Large intestine (tissue), 3 donors: Measurements from ENCODE around the gene ESYT3. TPM values are rescaled to one million over a fixed set of nuclear protein-coding genes. Genes with fewer than 3 reads are reported as not detected.

Experiments used
- DNase-seq, 2 donors: peaks; one replicate each; pipeline versions ENCODE4 v3.0.0 to v3.0.0-alpha.2; 2013
- H3K27ac ChIP-seq: one replicate; pipeline ENCODE4 v1.5.1; 2013; ENCODE audit warnings: low read length
- H3K27me3 ChIP-seq: 2 replicates; pipeline ENCODE4 v1.6.1; 2013; ENCODE audit warnings: low read length; ENCODE audit not compliant: control insufficient read depth, insufficient read depth
- H3K36me3 ChIP-seq: 2 replicates; pipeline ENCODE4 v1.6.1; 2013; ENCODE audit warnings: low read length; ENCODE audit not compliant: control insufficient read depth, insufficient read depth
- H3K4me1 ChIP-seq: one replicate; pipeline ENCODE4 v1.6.1; 2013; ENCODE audit warnings: low read length; ENCODE audit not compliant: control insufficient read depth, insufficient read depth
- H3K4me3 ChIP-seq: one replicate; pipeline ENCODE4 v1.5.1; 2013; ENCODE audit warnings: low read length
- H3K9me3 ChIP-seq: one replicate; pipeline ENCODE4 v1.6.1; 2013; ENCODE audit warnings: mild to moderate bottlenecking, low read depth, low read length, moderate library complexity; ENCODE audit not compliant: control insufficient read depth
- WGBS: methylation state at CpG from one replicate; pipeline ENCODE4 v1.1.5; 2013; ENCODE audit warnings: low lambda C conversion rate; ENCODE audit not compliant: insufficient coverage; 5-methylcytosine and 5-hydroxymethylcytosine counted together
- polyA plus RNA-seq: library from polyadenylated mRNA; unstranded; fragments of 120-200 nt; gene quantifications from one replicate; pipeline ENCODE4 v1.2.1, GENCODE V29; 2013

ESYT3 gene
- polyA plus RNA-seq, 1 donor, result 1.8 TPM

DNA sequence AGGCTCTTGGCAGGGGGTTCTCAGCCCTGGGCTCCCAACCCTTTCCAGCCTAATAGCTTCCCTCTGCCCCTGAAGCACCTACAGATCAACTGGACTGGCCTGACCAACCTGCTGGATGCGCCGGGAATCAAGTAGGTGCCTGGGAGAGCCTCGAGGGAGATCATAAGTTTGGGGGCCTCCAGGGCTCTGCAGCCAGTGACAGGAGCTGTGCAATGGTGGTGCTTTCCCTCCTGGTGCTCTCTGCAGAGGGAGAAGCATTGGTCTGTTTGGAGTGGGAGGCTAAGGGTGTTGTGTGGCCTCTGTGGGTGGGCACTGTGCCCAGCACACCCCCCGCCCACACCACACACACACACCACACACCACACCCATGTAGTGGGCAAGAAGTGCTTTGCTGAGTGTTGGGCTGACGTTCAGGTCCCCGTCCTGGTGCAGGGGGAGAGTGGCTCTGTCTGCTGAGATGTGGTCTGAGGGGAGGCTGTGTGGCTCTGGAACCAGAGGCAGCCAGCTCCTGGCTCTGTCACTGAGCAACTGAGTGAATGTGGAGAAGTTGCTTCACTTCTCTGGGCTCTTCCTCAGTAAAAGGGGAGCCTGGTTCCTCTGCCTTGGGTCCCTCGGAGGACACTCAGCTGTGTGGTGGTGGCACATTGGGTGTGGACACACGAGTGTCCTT lies 26.3 kb downstream of the ESYT3 start:
- Histone ChIP-seq H3K36me3 (no peaks in the 10 kb centered on the region), H3K27me3 (no peaks in the 10 kb centered on the region), H3K4me1 (peaks cover 3% of the 10 kb centered on the region), H3K9me3 (no peaks in the 10 kb centered on the region), H3K27ac (no peak overlapping the region), H3K4me3 (no peak overlapping the region)
- no CpG with 5 or more reads among the region's 8 CpGs for WGBS
- no peak for DNase-seq

DNA sequence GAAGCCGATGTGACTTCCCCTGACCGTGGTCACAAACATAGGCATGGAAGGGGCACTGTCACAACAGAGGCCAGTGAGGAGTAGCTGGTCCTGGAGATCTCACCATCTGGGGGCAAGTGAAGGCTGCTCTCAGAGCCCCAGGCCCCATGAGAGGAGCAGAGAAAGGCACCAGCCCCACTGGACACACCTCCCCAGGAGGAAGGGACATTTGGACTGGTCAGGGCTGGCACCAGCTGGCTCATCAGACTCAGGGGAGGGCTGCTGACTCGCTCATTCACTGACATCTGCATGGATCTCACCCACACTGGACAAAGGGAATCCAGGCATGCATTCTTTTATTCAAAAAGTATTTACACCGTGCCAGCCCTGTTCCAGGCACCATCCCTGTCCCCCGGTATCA lies 26.8 kb downstream of the ESYT3 start:
- Histone ChIP-seq H3K9me3 (no peaks in the 10 kb centered on the region), H3K4me1 (peaks cover 3% of the 10 kb centered on the region), H3K27me3 (no peaks in the 10 kb centered on the region), H3K4me3 (no peak overlapping the region), H3K27ac (no peak overlapping the region), H3K36me3 (no peaks in the 10 kb centered on the region)
- no peak for DNase-seq
- no CpG with 5 or more reads among the region's 5 CpGs for WGBS

- Histone ChIP-seq H3K27me3 (no peaks in the 10 kb centered on the region), H3K4me1 (peaks cover 3% of the 10 kb centered on the region), H3K36me3 (no peaks in the 10 kb centered on the region), H3K4me3 (no peak overlapping the region), H3K27ac (no peak overlapping the region), H3K9me3 (no peaks in the 10 kb centered on the region)
- no CpG with 5 or more reads among the region's 4 CpGs for WGBS
- DNase-seq, result no peak
These were observed 27.5 kb downstream of the ESYT3 start for GRCh38 chr3:138461896-138462295.

GRCh38 chr3:138463724-138464490 lies 29.5 kb downstream of the ESYT3 start:
- WGBS, result no CpG with 5 or more reads among the region's 6 CpGs
- Histone ChIP-seq H3K27me3 (no peaks in the 10 kb centered on the region), H3K36me3 (no peaks in the 10 kb centered on the region), H3K9me3 (no peaks in the 10 kb centered on the region), H3K27ac (no peak overlapping the region), H3K4me3 (no peak overlapping the region), H3K4me1 (peaks cover 6% of the 10 kb centered on the region)
- DNase-seq, result no peak

DNA sequence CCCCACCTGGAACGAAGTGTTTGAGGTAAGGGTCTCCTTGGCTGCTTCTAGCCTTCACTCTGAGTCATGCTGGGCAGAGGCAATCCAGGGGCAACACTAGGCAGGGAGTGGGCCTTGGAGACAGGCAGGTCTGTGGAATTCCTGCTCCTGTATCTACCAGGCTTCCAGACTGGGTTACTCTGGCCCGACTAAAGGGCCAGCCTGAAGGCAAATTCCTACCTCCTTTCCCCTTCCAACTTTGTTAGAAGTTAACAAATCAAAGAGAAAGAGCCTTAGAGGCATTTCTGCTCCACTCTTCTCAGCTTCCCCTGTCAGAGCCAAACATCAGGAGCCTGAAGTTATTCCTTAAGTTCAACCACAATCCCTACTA lies 30.1 kb downstream of the ESYT3 start:
- no peak overlapping the region for H3K4me3 ChIP-seq
- no peaks in the 10 kb centered on the region for H3K36me3 ChIP-seq
- peaks cover 6% of the 10 kb centered on the region for H3K4me1 ChIP-seq
- H3K27me3 ChIP-seq, result no peaks in the 10 kb centered on the region
- no CpG with 5 or more reads among the region's 2 CpGs for WGBS
- no peaks in the 10 kb centered on the region for H3K9me3 ChIP-seq
- H3K27ac ChIP-seq, result no peak overlapping the region
- DNase-seq, result no peak

GRCh38 chr3:138465451-138465850 lies 31.0 kb downstream of the ESYT3 start:
- Histone ChIP-seq H3K27ac (no peak overlapping the region), H3K27me3 (no peaks in the 10 kb centered on the region), H3K4me3 (no peak overlapping the region), H3K36me3 (no peaks in the 10 kb centered on the region), H3K9me3 (no peaks in the 10 kb centered on the region), H3K4me1 (peaks cover 3% of the 10 kb centered on the region)
- no peak for DNase-seq
- WGBS, result no CpG with 5 or more reads among the region's 3 CpGs

GRCh38 chr3:138465925-138466324 lies 31.5 kb downstream of the ESYT3 start:
- WGBS, result 100% methylated on average over 1 of the region's 2 CpGs
- Histone ChIP-seq H3K36me3 (no peaks in the 10 kb centered on the region), H3K9me3 (no peaks in the 10 kb centered on the region), H3K27ac (no peak overlapping the region), H3K4me1 (peaks cover 3% of the 10 kb centered on the region), H3K27me3 (no peaks in the 10 kb centered on the region), H3K4me3 (no peak overlapping the region)
- no peak for DNase-seq

GRCh38 chr3:138467931-138468330 lies 33.5 kb downstream of the ESYT3 start:
- no peaks in the 10 kb centered on the region for H3K9me3 ChIP-seq
- no peak overlapping the region for H3K27ac ChIP-seq
- no CpG with 5 or more reads among the region's 5 CpGs for WGBS

DNA sequence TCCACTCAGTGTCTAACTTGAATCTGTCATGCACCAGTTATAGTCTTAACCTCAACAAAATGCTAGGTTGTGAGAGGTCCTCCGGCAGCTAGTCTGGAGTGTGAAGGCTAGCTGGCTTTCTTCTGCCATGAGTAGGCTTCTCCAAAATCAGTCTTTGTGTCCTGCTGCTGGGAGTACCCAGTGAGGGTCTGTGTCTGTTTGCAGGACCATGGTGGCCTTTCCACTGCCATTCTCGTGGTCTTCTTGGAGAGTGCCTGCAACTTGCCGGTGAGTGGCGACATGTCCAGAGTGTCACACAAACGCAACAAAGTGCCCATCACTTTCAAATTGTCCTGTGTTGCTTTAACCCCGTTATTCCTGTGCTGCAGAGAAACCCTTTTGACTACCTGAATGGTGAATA lies 34.0 kb downstream of the ESYT3 start:
- DNase-seq, result no peak
- Histone ChIP-seq H3K4me1 (peaks cover 3% of the 10 kb centered on the region), H3K4me3 (no peak overlapping the region), H3K36me3 (no peaks in the 10 kb centered on the region), H3K27ac (no peak overlapping the region), H3K27me3 (no peaks in the 10 kb centered on the region), H3K9me3 (no peaks in the 10 kb centered on the region)
- WGBS, result no CpG with 5 or more reads among the region's 6 CpGs

More at GRCh38 chr3:138467931-138468330, 33.5 kb downstream of the ESYT3 start:
- Histone ChIP-seq H3K27me3 (no peaks in the 10 kb centered on the region), H3K4me3 (no peak overlapping the region), H3K36me3 (no peaks in the 10 kb centered on the region), H3K4me1 (peaks cover 3% of the 10 kb centered on the region)
- no peak for DNase-seq

- no CpG with 5 or more reads among the region's 2 CpGs for WGBS
- Histone ChIP-seq H3K4me3 (no peak overlapping the region), H3K27me3 (no peaks in the 10 kb centered on the region), H3K4me1 (peaks cover 3% of the 10 kb centered on the region), H3K36me3 (no peaks in the 10 kb centered on the region), H3K9me3 (no peaks in the 10 kb centered on the region), H3K27ac (no peak overlapping the region)
- peak; percentile 23 to 42 for DNase-seq
These were observed 34.5 kb downstream of the ESYT3 start for GRCh38 chr3:138468886-138469285.

GRCh38 chr3:138469874-138470273 lies 35.5 kb downstream of the ESYT3 start:
- DNase-seq, result no peak

More at GRCh38 chr3:138469874-138470273, 35.5 kb downstream of the ESYT3 start:
- Histone ChIP-seq H3K9me3 (no peaks in the 10 kb centered on the region), H3K4me1 (peaks cover 3% of the 10 kb centered on the region), H3K36me3 (no peaks in the 10 kb centered on the region), H3K4me3 (no peak overlapping the region), H3K27ac (no peak overlapping the region), H3K27me3 (no peaks in the 10 kb centered on the region)
- WGBS, result no CpG with 5 or more reads among the region's 6 CpGs
